Measurements from ENCODE around the gene HID1. TPM values are rescaled to one million over a fixed set of nuclear protein-coding genes. Genes with fewer than 3 reads are reported as not detected.

The HID1 gene
- total RNA-seq, 5 donors from 2014 or later (not counting 1 experiment from before 2014, with no cell fraction given), result 12.7 to 21.0 (median 14.5) TPM

- Histone ChIP-seq H3K27ac (ENCODE audit: low read length) (no peak overlapping the region), H3K27me3 (replicated peaks in 1 of 2; ENCODE audit: control insufficient read depth in 2 of 2, extremely low read depth in 1 of 2, insufficient read depth in 2 of 2, low read length in 1 of 2) (peaks cover 0 to 24% of the 10 kb centered on the region in 2 experiments), H3K36me3 (ENCODE audit: control insufficient read depth in 2 of 2, extremely low read depth in 1 of 2, insufficient read depth in 1 of 2, low read length in 1 of 2) (no peaks in the 10 kb centered on the region), H3K4me3 (ENCODE audit: control insufficient read depth in 1 of 2, extremely low read depth in 1 of 2, low read length in 1 of 2) (no peak overlapping the region), H3K9me3 (no peaks in the 10 kb centered on the region), H3K4me1 (ENCODE audit: control insufficient read depth in 1 of 2, extremely low read depth in 1 of 2, insufficient read depth in 2 of 2, low read length in 2 of 2) (peaks cover 0 to 13% of the 10 kb centered on the region in 2 experiments)
- peaks cover 8 to 20% (median 9%) of the 10 kb centered on the region in 3 donors for H3K4me1 Mint-ChIP-seq
- CTCF ChIA-PET, result interaction anchor here (0.5 to 3.5 kb wide), 27 partner anchors 9 to 309 kb away, joined by 3 to 46 read pairs (median 4); partner anchors contain the start of genes MRPL58 (in 2 of the 2), CDR2L (in 1 of the 2), HID1 (in 1 of the 2) and MIF4GD (in 1 of the 2)
- H3K27ac Mint-ChIP-seq, result no peak overlapping the region
- POLR2A ChIA-PET, result interaction anchor here in 1 of 2 donors (0.6 to 0.7 kb wide), 3 partner anchors 12 to 151 kb away, joined by 4 to 8 read pairs (median 7); no protein-coding TSS in a partner anchor
- DNase-seq (peak; percentile 51 to 91 (median 77)), ATAC-seq (replicated peaks in 1 of 4) (peak; percentile 69 to 79 (median 72))
- H3K36me3 Mint-ChIP-seq, result no peaks in the 10 kb centered on the region
- no peaks in the 10 kb centered on the region for H3K9me3 Mint-ChIP-seq
- no peak overlapping the region for H3K4me3 Mint-ChIP-seq
- H3K27me3 Mint-ChIP-seq, result no peaks in the 10 kb centered on the region
- 20% methylated on average over 8 of the region's 23 CpGs for WGBS (ENCODE audit: insufficient coverage)
These were observed 10.8 kb downstream of the HID1 start for GRCh38 chr17:74961657-74962350.

GRCh38 chr17:74960570-74961342, 11.8 kb downstream of the HID1 start:
- Mint-ChIP-seq H3K36me3 (no peaks in the 10 kb centered on the region), H3K4me1 (peaks cover 8 to 20% (median 9%) of the 10 kb centered on the region in 3 donors), H3K9me3 (no peaks in the 10 kb centered on the region), H3K27ac (no peak overlapping the region), H3K4me3 (no peak overlapping the region), H3K27me3 (no peaks in the 10 kb centered on the region)
- Histone ChIP-seq H3K4me1 (ENCODE audit: control insufficient read depth in 1 of 2, extremely low read depth in 1 of 2, insufficient read depth in 2 of 2, low read length in 2 of 2) (peaks cover 0 to 13% of the 10 kb centered on the region in 2 experiments), H3K9me3 (no peaks in the 10 kb centered on the region), H3K36me3 (ENCODE audit: control insufficient read depth in 2 of 2, extremely low read depth in 1 of 2, insufficient read depth in 1 of 2, low read length in 1 of 2) (peaks cover 0 to 3% of the 10 kb centered on the region in 2 donors), H3K4me3 (ENCODE audit: control insufficient read depth in 1 of 2, extremely low read depth in 1 of 2, low read length in 1 of 2) (no peak overlapping the region), H3K27ac (ENCODE audit: low read length) (no peak overlapping the region), H3K27me3 (replicated peaks in 1 of 2; ENCODE audit: control insufficient read depth in 2 of 2, extremely low read depth in 1 of 2, insufficient read depth in 2 of 2, low read length in 1 of 2) (peaks cover 0 to 27% of the 10 kb centered on the region in 2 experiments)
- ATAC-seq (replicated peaks in 1 of 4) (peak in 3 of 4 experiments; percentile 51 to 66 (median 52)), DNase-seq (peak in 20 of 35 experiments; percentile 13 to 60 (median 32))
- CTCF ChIA-PET, result interaction anchor here (0.6 to 3.5 kb wide), 21 partner anchors 10 to 310 kb away, joined by 3 to 46 read pairs (median 6); partner anchors contain the start of genes MRPL58 (in 2 of the 2), CDR2L (in 1 of the 2), HID1 (in 1 of the 2) and MIF4GD (in 1 of the 2)
- POLR2A ChIA-PET, result interaction anchor here (0.6 kb wide), 3 partner anchors 11 to 211 kb away, joined by 3 to 5 read pairs (median 3); no protein-coding TSS in a partner anchor
- WGBS (ENCODE audit: insufficient coverage), result 22% methylated on average over 7 of the region's 19 CpGs

GRCh38 chr17:74959826-74960515, 12.6 kb downstream of the HID1 start:
- Histone ChIP-seq H3K9me3 (no peaks in the 10 kb centered on the region), H3K36me3 (ENCODE audit: control insufficient read depth in 2 of 2, extremely low read depth in 1 of 2, insufficient read depth in 1 of 2, low read length in 1 of 2) (peaks cover 0 to 3% of the 10 kb centered on the region in 2 donors), H3K27ac (ENCODE audit: low read length) (no peak overlapping the region), H3K4me1 (ENCODE audit: control insufficient read depth in 1 of 2, extremely low read depth in 1 of 2, insufficient read depth in 2 of 2, low read length in 2 of 2) (peaks cover 0 to 13% of the 10 kb centered on the region in 2 experiments), H3K4me3 (ENCODE audit: control insufficient read depth in 1 of 2, extremely low read depth in 1 of 2, low read length in 1 of 2) (no peak overlapping the region), H3K27me3 (replicated peaks in 1 of 2; ENCODE audit: control insufficient read depth in 2 of 2, extremely low read depth in 1 of 2, insufficient read depth in 2 of 2, low read length in 1 of 2) (peaks cover 0 to 34% of the 10 kb centered on the region in 2 experiments)
- Mint-ChIP-seq H3K4me1 (peaks cover 7 to 15% (median 8%) of the 10 kb centered on the region in 3 donors), H3K27me3 (no peaks in the 10 kb centered on the region), H3K9me3 (no peaks in the 10 kb centered on the region), H3K36me3 (no peaks in the 10 kb centered on the region), H3K27ac (no peak overlapping the region), H3K4me3 (no peak overlapping the region)
- ChIA-PET CTCF (interaction anchor here (0.9 to 3.5 kb wide), 10 partner anchors 11 to 242 kb away, joined by 4 to 46 read pairs (median 8); partner anchors contain the start of genes MRPL58 (in 2 of the 2), HID1 (in 1 of the 2) and NT5C (in 1 of the 2)), POLR2A (no interaction called here)
- 79% methylated on average over 7 of the region's 14 CpGs for WGBS (ENCODE audit: insufficient coverage)
- ATAC-seq (replicated peaks in 1 of 4), result no peak
- no peak for DNase-seq

- Histone ChIP-seq H3K36me3 (ENCODE audit: control insufficient read depth in 2 of 2, extremely low read depth in 1 of 2, insufficient read depth in 1 of 2, low read length in 1 of 2) (peaks cover 0 to 3% of the 10 kb centered on the region in 2 donors), H3K4me3 (ENCODE audit: control insufficient read depth in 1 of 2, extremely low read depth in 1 of 2, low read length in 1 of 2) (no peak overlapping the region), H3K27me3 (replicated peaks in 1 of 2; ENCODE audit: control insufficient read depth in 2 of 2, extremely low read depth in 1 of 2, insufficient read depth in 2 of 2, low read length in 1 of 2) (peaks cover 0 to 36% of the 10 kb centered on the region in 2 experiments), H3K9me3 (no peaks in the 10 kb centered on the region), H3K4me1 (ENCODE audit: control insufficient read depth in 1 of 2, extremely low read depth in 1 of 2, insufficient read depth in 2 of 2, low read length in 2 of 2) (peaks cover 0 to 13% of the 10 kb centered on the region in 2 experiments), H3K27ac (ENCODE audit: low read length) (no peak overlapping the region)
- WGBS (ENCODE audit: insufficient coverage), result 42% methylated on average over 23 of the region's 33 CpGs
- no peaks in the 10 kb centered on the region for H3K9me3 Mint-ChIP-seq
- no peak overlapping the region for H3K4me3 Mint-ChIP-seq
- ChIA-PET CTCF (interaction anchor here (0.8 to 1.6 kb wide), 6 partner anchors 11 to 213 kb away, joined by 3 to 5 read pairs (median 4); partner anchors contain the start of genes CDR2L (in 1 of the 2) and OTOP2 (in 1 of the 2)), POLR2A (no interaction called here)
- H3K27me3 Mint-ChIP-seq, result no peaks in the 10 kb centered on the region
- peaks cover 7 to 14% (median 8%) of the 10 kb centered on the region in 3 donors for H3K4me1 Mint-ChIP-seq
- ATAC-seq (replicated peaks in 1 of 4), result peak; percentile 64 to 69 (median 66)
- peak in 34 of 35 experiments; percentile 25 to 82 (median 68) for DNase-seq
- H3K36me3 Mint-ChIP-seq, result no peaks in the 10 kb centered on the region
- no peak overlapping the region for H3K27ac Mint-ChIP-seq
These were observed 14.4 kb downstream of the HID1 start for GRCh38 chr17:74957935-74958740.

GRCh38 chr17:74956093-74956492, 16.5 kb downstream of the HID1 start:
- H3K4me1 Mint-ChIP-seq, result peaks cover 4 to 9% (median 4%) of the 10 kb centered on the region in 3 donors
- POLR2A ChIA-PET, result no interaction called here
- H3K36me3 ChIP-seq (ENCODE audit: control insufficient read depth in 2 of 2, extremely low read depth in 1 of 2, insufficient read depth in 1 of 2, low read length in 1 of 2), result peaks cover 0 to 3% of the 10 kb centered on the region in 2 donors
- CTCF ChIA-PET, result no interaction called here
- no peaks in the 10 kb centered on the region for H3K36me3 Mint-ChIP-seq
- H3K27ac ChIP-seq (ENCODE audit: low read length), result no peak overlapping the region
- peaks cover 0 to 7% of the 10 kb centered on the region in 2 experiments for H3K4me1 ChIP-seq (ENCODE audit: control insufficient read depth in 1 of 2, extremely low read depth in 1 of 2, insufficient read depth in 2 of 2, low read length in 2 of 2)
- WGBS (ENCODE audit: insufficient coverage), result 57% methylated on average over 4 of the region's 4 CpGs
- no peaks in the 10 kb centered on the region for H3K9me3 ChIP-seq
- H3K9me3 Mint-ChIP-seq, result no peaks in the 10 kb centered on the region
- ATAC-seq (replicated peaks in 1 of 4) (no peak), DNase-seq (no peak)
- no peak overlapping the region for H3K4me3 ChIP-seq (ENCODE audit: control insufficient read depth in 1 of 2, extremely low read depth in 1 of 2, low read length in 1 of 2)
- H3K4me3 Mint-ChIP-seq, result no peak overlapping the region
- H3K27ac Mint-ChIP-seq, result no peak overlapping the region
- H3K27me3 Mint-ChIP-seq, result peaks cover 0 to 3% of the 10 kb centered on the region in 2 donors
- H3K27me3 ChIP-seq (replicated peaks in 1 of 2; ENCODE audit: control insufficient read depth in 2 of 2, extremely low read depth in 1 of 2, insufficient read depth in 2 of 2, low read length in 1 of 2), result peaks cover 0 to 38% of the 10 kb centered on the region in 2 experiments
